Spleen (tissue), 11 donors: Measurements from ENCODE around the gene HS3ST4. TPM values are rescaled to one million over a fixed set of nuclear protein-coding genes. Genes with fewer than 3 reads are reported as not detected.

ENCODE experiments used
- DNase-seq: peaks from one replicate; pipeline ENCODE4 v3.0.0-alpha.2; 2020
- H3K27ac ChIP-seq, 8 donors: fragments of 200-600 bp; sonication (generic) in 7 of 8; 1 replicate in 4 of 8; 2 replicates in 4 of 8; pipeline versions ENCODE4 v1.5.0 to v1.8.0; 2016 to 2021; ENCODE audit warnings: inconsistent platforms in 4 of 8, mild to moderate bottlenecking in 4 of 8, moderate library complexity in 1 of 8
- H3K27me3 ChIP-seq, 7 donors: fragments of 200-600 bp; sonication (generic) in 6 of 7; replicated peaks in 1 of 7; 1 replicate in 4 of 7; 2 replicates in 3 of 7; pipeline versions ENCODE4 v1.5.0 to v1.8.0; 2016 to 2021; ENCODE audit warnings: inconsistent platforms in 3 of 7, mild to moderate bottlenecking in 1 of 7
- H3K36me3 ChIP-seq, 6 donors: fragments of 200-600 bp; sonication (generic) in 5 of 6; 1 replicate in 4 of 6; 2 replicates in 2 of 6; pipeline versions ENCODE4 v1.5.0 to v1.8.0; 2016 to 2021; ENCODE audit warnings: inconsistent platforms in 2 of 6
- H3K4me1 ChIP-seq, 6 donors: fragments of 200-600 bp; sonication (generic) in 5 of 6; 1 replicate in 3 of 6; 2 replicates in 3 of 6; pipeline versions ENCODE4 v1.5.0 to v1.8.0; 2016 to 2021; ENCODE audit warnings: inconsistent platforms in 3 of 6
- H3K4me3 ChIP-seq, 8 donors: fragments of 200-600 bp; sonication (generic) in 7 of 8; 1 replicate in 4 of 8; 2 replicates in 4 of 8; pipeline versions ENCODE4 v1.5.0 to v1.8.0; 2016 to 2021; ENCODE audit warnings: inconsistent platforms in 4 of 8, mild to moderate bottlenecking in 4 of 8, moderate library complexity in 2 of 8
- H3K9me3 ChIP-seq, 8 donors: fragments of 200-600 bp; sonication (generic) in 7 of 8; 1 replicate in 4 of 8; 2 replicates in 4 of 8; pipeline versions ENCODE4 v1.5.0 to v1.8.0; 2016 to 2021; ENCODE audit warnings: inconsistent platforms in 4 of 8
- POLR2A ChIP-seq, 3 donors: fragments of 450-650 bp; IDR thresholded peaks; one replicate each; pipeline ENCODE4 v1.5.1; 2017; ENCODE audit warnings: antibody characterized with exemption in 3 of 3, mild to moderate bottlenecking in 1 of 3
- POLR2AphosphoS5 ChIP-seq, 3 donors: sonication (generic); formaldehyde crosslinking; IDR thresholded peaks; one replicate each; pipeline ENCODE4 v1.5.1; 2017; ENCODE audit warnings: antibody characterized with exemption in 3 of 3
- WGBS, 5 donors: extraction: QIAGEN DNeasy Blood & Tissue Kit in 3 of 5; methylation state at CpG; one replicate each; pipeline versions ENCODE4 v1.1.5 to v1.1.7; 2013 to 2018; 5-methylcytosine and 5-hydroxymethylcytosine counted together
- intact Hi-C: fragments of 100-400 bp; cut with DNase I; formaldehyde crosslinking; loops from one replicate; pipeline ENCODE4 v1.15.0; 2023; ENCODE audit warnings: low total_unique reads
- polyA plus RNA-seq, 3 donors: library from polyadenylated mRNA; stranded (reverse); fragments of 200-250 nt; gene quantifications; one replicate each; pipeline ENCODE4 v1.2.1, GENCODE V29; 2013
- total RNA-seq, 7 donors: library from RNA; depleted of rRNA in 3 of 7; stranded (reverse); fragments of >200 nt in 3 of 7; fragmentation: NEBNext Ultra II Directional in 4 of 7; extraction: Animal tissue kit (Norgen Biotek cat#: 25700) in 4 of 7; gene quantifications; one replicate each; pipeline versions ENCODE4 v1.1.0 to v1.2.1, GENCODE V29; 2016 to 2021
- TF ChIP-seq, protein P1 (sequence below), 11 experiments: fragments of 200-600 bp in 7 of 11; fragments of 450-650 bp in 4 of 11; sonication (generic) in 4 of 11; IDR thresholded peaks in 8 of 11; conservative IDR thresholded peaks in 3 of 11; 1 replicate in 7 of 11; 2 replicates in 4 of 11; pipeline versions ENCODE4 v1.4.0 to v1.8.0; 2016 to 2021; ENCODE audit warnings: antibody characterized with exemption in 11 of 11, inconsistent platforms in 4 of 11, mild to moderate bottlenecking in 1 of 11
- donor health status: healthy with polysubstance abuse.
- donor health status: DM: no; HTN: no; CAD: no; lungs with moderate emphysema.
- donor health status: DM: no; HTN: no; CAD: no.
- donor health status: Bipolar disorder and iron deficiency.
- donor health status: healthy.
- donor health status: DM: no; HTN: no; CAD: no.
- donor health status: DM: yes; HTN: yes; CAD: no.

The HS3ST4 gene
- total and polyA plus RNA-seq, 10 donors = 0.08 to 4.2 (median 1.9) TPM

DNA sequence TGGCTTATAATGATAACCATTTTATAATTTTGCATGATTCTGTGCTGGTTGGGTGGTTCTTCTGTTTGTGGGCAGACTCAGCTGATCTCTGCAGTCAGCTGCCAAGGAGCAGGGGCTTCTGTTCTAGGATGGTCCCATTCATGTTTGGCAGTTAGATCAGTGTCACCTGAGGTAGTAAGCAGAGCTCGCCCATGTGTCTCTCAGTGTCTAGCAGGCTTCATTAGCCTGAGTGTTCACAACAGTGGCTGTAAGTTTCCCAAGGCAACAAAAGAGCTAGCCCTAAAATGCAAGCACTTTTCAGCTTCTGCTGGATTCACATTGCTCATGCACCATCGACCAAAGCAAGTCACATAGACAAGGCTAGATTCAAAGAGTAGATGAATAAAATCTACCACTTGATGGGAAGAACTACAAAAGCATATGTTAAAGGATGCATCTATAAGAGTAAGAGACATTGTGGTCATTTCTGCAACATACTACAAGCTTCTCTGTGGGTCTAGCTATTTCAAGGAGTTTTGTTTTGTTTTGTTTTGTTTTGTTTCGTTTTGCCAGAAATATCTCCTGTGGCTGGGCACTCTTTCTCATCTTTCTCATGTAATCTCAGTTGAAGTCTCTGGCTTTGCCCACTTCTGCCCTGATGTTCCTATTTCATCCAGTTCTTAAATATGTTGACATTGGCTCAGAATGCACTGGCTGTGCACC lies 180.8 kb downstream of the HS3ST4 start:
- Histone ChIP-seq H3K36me3 (no peaks in the 10 kb centered on the region), H3K27ac (no peak overlapping the region), H3K4me1 (no peaks in the 10 kb centered on the region), H3K9me3 (no peaks in the 10 kb centered on the region), H3K4me3 (no peak overlapping the region), H3K27me3 (peaks cover 0 to 29% (median 0%) of the 10 kb centered on the region in 7 donors)
- TF ChIP-seq POLR2AphosphoS5 (IDR thresholded peaks at IDR 0.05) = no peak
- no peak for TF ChIP-seq POLR2A (IDR thresholded peaks at IDR 0.05)
- TF ChIP-seq, protein P1, sequence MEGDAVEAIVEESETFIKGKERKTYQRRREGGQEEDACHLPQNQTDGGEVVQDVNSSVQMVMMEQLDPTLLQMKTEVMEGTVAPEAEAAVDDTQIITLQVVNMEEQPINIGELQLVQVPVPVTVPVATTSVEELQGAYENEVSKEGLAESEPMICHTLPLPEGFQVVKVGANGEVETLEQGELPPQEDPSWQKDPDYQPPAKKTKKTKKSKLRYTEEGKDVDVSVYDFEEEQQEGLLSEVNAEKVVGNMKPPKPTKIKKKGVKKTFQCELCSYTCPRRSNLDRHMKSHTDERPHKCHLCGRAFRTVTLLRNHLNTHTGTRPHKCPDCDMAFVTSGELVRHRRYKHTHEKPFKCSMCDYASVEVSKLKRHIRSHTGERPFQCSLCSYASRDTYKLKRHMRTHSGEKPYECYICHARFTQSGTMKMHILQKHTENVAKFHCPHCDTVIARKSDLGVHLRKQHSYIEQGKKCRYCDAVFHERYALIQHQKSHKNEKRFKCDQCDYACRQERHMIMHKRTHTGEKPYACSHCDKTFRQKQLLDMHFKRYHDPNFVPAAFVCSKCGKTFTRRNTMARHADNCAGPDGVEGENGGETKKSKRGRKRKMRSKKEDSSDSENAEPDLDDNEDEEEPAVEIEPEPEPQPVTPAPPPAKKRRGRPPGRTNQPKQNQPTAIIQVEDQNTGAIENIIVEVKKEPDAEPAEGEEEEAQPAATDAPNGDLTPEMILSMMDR (IDR thresholded peaks at IDR 0.05 in 8 of 11, conservative IDR thresholded peaks at IDR 0.05 in 3 of 11) = no peak
- DNase-seq = no peak
- intact Hi-C loops = no loop called here
- 65 to 86% (median 68%) methylated on average over 3 of the region's 3 CpGs for WGBS, 5 donors

DNA sequence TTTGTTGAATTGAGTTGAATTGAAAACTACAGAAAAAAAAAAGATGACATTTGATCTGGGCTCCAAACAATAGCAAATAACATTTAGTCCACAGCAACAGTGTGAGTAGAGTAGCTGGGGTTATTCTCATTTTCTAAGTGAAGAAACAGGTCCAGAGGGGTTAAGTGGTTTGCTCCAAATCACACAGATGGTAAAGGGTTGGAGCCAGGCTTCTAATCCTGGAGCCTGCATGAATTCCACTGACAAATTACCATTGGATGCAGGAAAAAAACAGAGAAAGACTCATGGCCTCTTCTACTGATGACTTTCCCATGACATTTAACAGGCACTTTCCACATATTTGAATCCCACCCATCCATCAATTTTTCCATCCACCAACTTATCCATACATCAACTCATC lies 182.4 kb downstream of the HS3ST4 start:
- Histone ChIP-seq H3K4me3 (no peak overlapping the region), H3K27me3 (peaks cover 0 to 21% (median 0%) of the 10 kb centered on the region in 7 donors), H3K27ac (no peak overlapping the region), H3K9me3 (no peaks in the 10 kb centered on the region), H3K4me1 (no peaks in the 10 kb centered on the region), H3K36me3 (no peaks in the 10 kb centered on the region)
- TF ChIP-seq POLR2AphosphoS5 (IDR thresholded peaks at IDR 0.05) (no peak), POLR2A (IDR thresholded peaks at IDR 0.05) (no peak)
- TF ChIP-seq, protein P1 (IDR thresholded peaks at IDR 0.05 in 8 of 11, conservative IDR thresholded peaks at IDR 0.05 in 3 of 11) = no peak
- no peak for DNase-seq
- intact Hi-C loops = no loop called here

DNA sequence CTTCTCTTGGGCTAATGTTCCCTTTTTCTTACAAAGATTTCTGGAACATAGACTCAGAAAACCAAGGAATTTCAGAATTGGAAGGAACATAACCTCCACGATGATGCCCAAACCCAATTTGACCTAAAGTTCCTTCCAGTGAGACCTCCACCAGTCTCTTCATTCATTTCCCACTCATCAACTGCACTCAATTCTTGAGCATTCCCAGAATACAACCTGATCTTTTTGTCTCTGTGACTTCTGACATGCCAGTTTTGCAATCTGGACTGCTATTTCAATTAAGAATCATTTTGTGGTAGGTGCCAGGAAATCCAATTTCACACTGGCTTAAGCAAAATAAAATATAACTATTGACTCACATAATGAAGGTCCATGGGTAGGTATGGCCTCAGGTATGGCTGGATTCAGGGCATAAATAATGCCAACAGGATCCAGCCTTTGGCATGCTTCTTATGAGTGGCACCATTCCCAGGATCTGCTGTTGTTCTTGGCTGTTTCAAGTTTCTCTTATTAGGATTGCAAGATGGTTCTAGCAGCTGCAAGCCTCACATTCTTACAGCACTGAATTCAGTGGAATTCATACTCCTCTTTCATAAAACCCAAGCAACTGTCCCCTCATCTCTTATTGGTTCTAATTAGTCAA lies 184.3 kb downstream of the HS3ST4 start:
- intact Hi-C loops = no loop called here
- TF ChIP-seq POLR2AphosphoS5 (IDR thresholded peaks at IDR 0.05) (no peak), POLR2A (IDR thresholded peaks at IDR 0.05) (no peak)
- TF ChIP-seq, protein P1 (IDR thresholded peaks at IDR 0.05 in 8 of 11, conservative IDR thresholded peaks at IDR 0.05 in 3 of 11) = no peak
- Histone ChIP-seq H3K27ac (no peak overlapping the region), H3K4me3 (no peak overlapping the region), H3K9me3 (no peaks in the 10 kb centered on the region), H3K27me3 (peaks cover 0 to 21% (median 0%) of the 10 kb centered on the region in 7 donors), H3K36me3 (no peaks in the 10 kb centered on the region), H3K4me1 (no peaks in the 10 kb centered on the region)
- 71 to 95% (median 88%) methylated on average over 1 of the region's 1 CpG for WGBS, 5 donors
- no peak for DNase-seq

DNA sequence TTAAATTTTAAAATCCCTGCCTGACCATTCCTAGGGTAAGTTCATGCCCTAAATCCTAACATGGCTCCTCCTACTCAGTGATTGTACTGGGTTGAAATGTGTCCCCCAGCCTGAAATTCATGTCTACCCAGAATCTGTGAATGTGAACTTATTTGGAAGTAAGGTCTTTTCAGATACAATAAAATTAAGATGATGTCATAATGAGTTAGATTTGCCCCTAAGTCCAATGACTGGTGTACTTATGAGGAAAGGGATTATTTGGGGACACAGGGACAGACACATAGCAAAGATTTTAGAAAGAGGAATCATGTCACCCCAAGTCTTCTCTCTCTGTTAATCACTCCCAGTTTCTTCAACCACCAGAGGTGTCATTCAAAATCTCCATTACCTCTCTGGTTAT lies 185.3 kb downstream of the HS3ST4 start:
- H3K27me3 ChIP-seq = peaks cover 0 to 21% (median 0%) of the 10 kb centered on the region in 7 donors
- no peak overlapping the region for H3K4me3 ChIP-seq
- H3K4me1 ChIP-seq = no peaks in the 10 kb centered on the region
- TF ChIP-seq POLR2A (IDR thresholded peaks at IDR 0.05) (no peak), POLR2AphosphoS5 (IDR thresholded peaks at IDR 0.05) (no peak)
- TF ChIP-seq, protein P1 (IDR thresholded peaks at IDR 0.05 in 8 of 11, conservative IDR thresholded peaks at IDR 0.05 in 3 of 11) = no peak
- H3K9me3 ChIP-seq = no peaks in the 10 kb centered on the region
- no peaks in the 10 kb centered on the region for H3K36me3 ChIP-seq
- H3K27ac ChIP-seq = no peak overlapping the region
- DNase-seq = no peak
- intact Hi-C loops = no loop called here
